Natural killer cell (primary cell): ENCODE data around the gene GABRG2. TPM values are rescaled to one million over a fixed set of nuclear protein-coding genes. Genes with fewer than 3 reads are reported as not detected.

ENCODE experiments used
- ATAC-seq, 3 donors: fragments of 150-1000 bp in 2 of 3; fragments of 200-7000 bp in 1 of 3; cut with Tn5 transposase; 1 replicate in 1 of 3; 2 replicates in 2 of 3; pipeline ENCODE4 v1.10.0; 2021; ENCODE audit warnings: mild to moderate bottlenecking in 2 of 3, moderate library complexity in 2 of 3
- DNase-seq, 2 donors: peaks; one replicate each; pipeline versions ENCODE4 v3.0.0 to v3.0.0-alpha.2; 2013 to 2021; ENCODE audit warnings: mixed read lengths in 1 of 2
- H3K27ac ChIP-seq: one replicate; pipeline ENCODE4 v1.5.1; 2013; ENCODE audit warnings: mild to moderate bottlenecking, low read length
- H3K27me3 ChIP-seq: one replicate; pipeline ENCODE4 v1.6.1; 2013; ENCODE audit warnings: low read length; ENCODE audit not compliant: control insufficient read depth, insufficient read depth
- H3K36me3 ChIP-seq: one replicate; pipeline ENCODE4 v1.6.1; 2013; ENCODE audit warnings: low read length; ENCODE audit not compliant: control insufficient read depth, insufficient read depth
- H3K4me1 ChIP-seq: one replicate; pipeline ENCODE4 v1.6.1; 2013; ENCODE audit warnings: low read length; ENCODE audit not compliant: control insufficient read depth, insufficient read depth
- H3K4me3 ChIP-seq: one replicate; pipeline ENCODE4 v1.5.1; 2013; ENCODE audit warnings: low read length
- H3K9me3 ChIP-seq: one replicate; pipeline ENCODE4 v1.6.1; 2013; ENCODE audit warnings: low read length; ENCODE audit not compliant: control insufficient read depth, insufficient read depth
- H3K27ac Mint-ChIP-seq, 2 donors: one replicate each; pipeline ENCODE4 v1.8.0; 2022; ENCODE audit warnings: mild to moderate bottlenecking in 2 of 2, mixed read lengths in 2 of 2, moderate library complexity in 1 of 2
- H3K27me3 Mint-ChIP-seq, 2 donors: one replicate each; pipeline ENCODE4 v1.8.0; 2022; ENCODE audit warnings: low read depth in 2 of 2, mixed read lengths in 2 of 2
- H3K36me3 Mint-ChIP-seq: one replicate; pipeline ENCODE4 v1.8.0; 2022; ENCODE audit warnings: mixed read lengths
- H3K4me1 Mint-ChIP-seq, 2 donors: one replicate each; pipeline ENCODE4 v1.8.0; 2022; ENCODE audit warnings: mixed read lengths in 2 of 2
- H3K4me3 Mint-ChIP-seq: one replicate; pipeline ENCODE4 v1.8.0; 2022; ENCODE audit warnings: mild to moderate bottlenecking, moderate library complexity, mixed read lengths
- H3K9me3 Mint-ChIP-seq, 2 donors: one replicate each; pipeline ENCODE4 v1.8.0; 2022; ENCODE audit warnings: mixed read lengths in 2 of 2
- CTCF ChIP-seq: fragments of 200-600 bp; IDR thresholded peaks from one replicate; pipeline ENCODE4 v1.8.0; 2022; ENCODE audit warnings: antibody characterized with exemption
- WGBS: methylation state at CpG from one replicate; pipeline ENCODE4 v1.1.7; 2013; ENCODE audit warnings: missing lambda C conversion rate; ENCODE audit not compliant: insufficient coverage; 5-methylcytosine and 5-hydroxymethylcytosine counted together
- intact Hi-C: fragments of 100-400 bp; cut with micrococcal nuclease; formaldehyde crosslinking; loops from one replicate; pipeline ENCODE4 v1.14.2; 2022
- total RNA-seq, 4 donors: library from RNA; stranded (reverse); fragments of 120-200 nt in 1 of 4; gene quantifications; one replicate each; pipeline versions ENCODE4 v1.2.3 to v1.2.4, GENCODE V29; 2013 to 2022

GABRG2 gene
- total RNA-seq, 3 donors from 2014 or later (not counting 1 experiment from before 2014, with no cell fraction given) = 1.0 TPM; not detected in 2

DNA sequence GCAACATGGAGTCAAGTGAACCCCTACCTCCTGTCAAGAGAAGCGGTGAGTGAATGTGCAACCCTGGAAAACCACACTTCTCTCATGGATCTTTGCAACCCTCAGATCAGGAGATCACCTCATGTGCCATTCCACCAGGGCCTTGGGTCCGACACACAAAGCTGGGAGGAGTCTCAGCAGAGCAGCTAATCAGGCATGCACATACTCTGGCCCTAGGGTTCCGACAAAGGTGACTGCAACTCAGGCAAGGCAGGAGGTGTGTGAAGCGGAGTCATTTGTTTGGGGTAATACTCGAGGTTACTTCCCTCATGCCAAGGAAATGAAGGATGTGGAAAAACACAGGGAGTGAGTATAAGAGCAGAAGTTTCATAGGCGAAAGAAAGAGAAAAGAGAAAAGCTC lies 96.1 kb downstream of the GABRG2 start:
- Histone ChIP-seq H3K9me3 (peaks cover 11% of the 10 kb centered on the region), H3K4me3 (no peak overlapping the region), H3K27me3 (no peaks in the 10 kb centered on the region), H3K4me1 (no peaks in the 10 kb centered on the region), H3K36me3 (no peaks in the 10 kb centered on the region), H3K27ac (no peak overlapping the region)
- 86% methylated on average over 6 of the region's 6 CpGs for WGBS
- H3K36me3 Mint-ChIP-seq = peaks cover 30% of the 10 kb centered on the region
- H3K4me1 Mint-ChIP-seq = no peaks in the 10 kb centered on the region
- H3K27ac Mint-ChIP-seq = no peak overlapping the region
- H3K27me3 Mint-ChIP-seq = no peaks in the 10 kb centered on the region
- no peak overlapping the region for H3K4me3 Mint-ChIP-seq
- DNase-seq (no peak), ATAC-seq (no peak)
- no peak for TF ChIP-seq CTCF
- peaks cover 15 to 25% of the 10 kb centered on the region in 2 donors for H3K9me3 Mint-ChIP-seq
- intact Hi-C loops = no loop called here

GRCh38 chr5:162174358-162174974 lies 106.9 kb downstream of the GABRG2 start:
- Mint-ChIP-seq H3K27me3 (no peaks in the 10 kb centered on the region), H3K4me3 (no peak overlapping the region), H3K4me1 (no peaks in the 10 kb centered on the region), H3K27ac (no peak overlapping the region), H3K9me3 (peaks cover 2 to 9% of the 10 kb centered on the region in 2 donors), H3K36me3 (no peaks in the 10 kb centered on the region)
- Histone ChIP-seq H3K27ac (no peak overlapping the region), H3K4me3 (no peak overlapping the region), H3K36me3 (no peaks in the 10 kb centered on the region), H3K4me1 (no peaks in the 10 kb centered on the region), H3K9me3 (peaks cover 3% of the 10 kb centered on the region), H3K27me3 (no peaks in the 10 kb centered on the region)
- ATAC-seq = no peak
- no peak for TF ChIP-seq CTCF
- intact Hi-C loops = no loop called here
- DNase-seq = no peak
- 3% methylated on average over 2 of the region's 6 CpGs for WGBS

DNA sequence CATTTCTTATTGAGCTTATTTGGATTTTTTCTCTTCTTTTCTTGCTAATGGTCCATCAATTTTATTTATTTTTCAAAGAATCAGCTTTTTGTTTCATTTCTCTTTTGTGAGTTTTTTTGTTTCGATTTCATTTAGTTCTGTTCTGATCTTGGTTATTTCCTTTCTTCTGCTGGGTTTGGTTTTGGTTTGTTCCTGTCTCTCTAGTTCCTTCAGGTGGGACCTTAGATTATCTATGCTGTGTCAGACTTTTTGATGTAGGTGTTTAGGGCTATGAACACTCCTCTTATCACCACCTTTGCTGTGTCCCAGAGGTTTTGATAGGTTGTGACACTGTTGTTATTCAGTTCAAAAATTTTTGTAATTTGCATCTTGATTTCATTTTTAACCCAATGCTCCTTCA lies 119.8 kb downstream of the GABRG2 start:
- no peak for TF ChIP-seq CTCF
- peaks cover 8 to 9% of the 10 kb centered on the region in 2 donors for H3K9me3 Mint-ChIP-seq
- no peak for ATAC-seq
- no peaks in the 10 kb centered on the region for H3K27me3 ChIP-seq
- no peaks in the 10 kb centered on the region for H3K4me1 Mint-ChIP-seq
- H3K36me3 Mint-ChIP-seq = no peaks in the 10 kb centered on the region
- no peaks in the 10 kb centered on the region for H3K4me1 ChIP-seq
- intact Hi-C loops = no loop called here
- H3K4me3 Mint-ChIP-seq = no peak overlapping the region
- no peak for DNase-seq
- H3K9me3 ChIP-seq = peaks cover 7% of the 10 kb centered on the region
- no peak overlapping the region for H3K27ac ChIP-seq
- H3K36me3 ChIP-seq = no peaks in the 10 kb centered on the region
- H3K4me3 ChIP-seq = no peak overlapping the region
- H3K27me3 Mint-ChIP-seq = no peaks in the 10 kb centered on the region
- H3K27ac Mint-ChIP-seq = no peak overlapping the region
- WGBS = 60% methylated on average over 1 of the region's 1 CpG

DNA sequence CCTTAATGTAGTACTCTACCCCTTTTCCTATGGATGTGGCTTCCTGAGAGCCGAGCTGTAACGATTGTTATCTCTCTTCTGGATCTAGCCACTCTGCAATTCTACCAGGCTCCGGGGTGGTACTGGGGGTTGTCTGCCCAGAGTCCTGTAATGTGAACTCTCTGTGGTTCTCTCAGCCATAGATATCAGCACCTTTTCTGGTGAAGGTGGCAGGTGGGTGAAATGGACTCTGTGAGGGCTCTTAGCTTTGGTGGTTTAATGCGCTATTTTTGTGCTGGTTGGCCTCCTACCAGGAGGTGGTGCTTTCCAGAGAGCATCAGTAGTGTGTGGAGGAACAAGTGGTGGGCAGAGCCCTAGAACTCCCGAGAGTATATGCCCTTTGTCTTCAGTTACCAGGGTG lies 122.1 kb downstream of the GABRG2 start:
- Histone ChIP-seq H3K9me3 (peaks cover 7% of the 10 kb centered on the region), H3K36me3 (no peaks in the 10 kb centered on the region), H3K4me3 (no peak overlapping the region), H3K27me3 (no peaks in the 10 kb centered on the region), H3K27ac (no peak overlapping the region), H3K4me1 (no peaks in the 10 kb centered on the region)
- H3K36me3 Mint-ChIP-seq = no peaks in the 10 kb centered on the region
- 74% methylated on average over 5 of the region's 5 CpGs for WGBS
- H3K9me3 Mint-ChIP-seq = peaks cover 6 to 11% of the 10 kb centered on the region in 2 donors
- H3K4me3 Mint-ChIP-seq = no peak overlapping the region
- no peaks in the 10 kb centered on the region for H3K4me1 Mint-ChIP-seq
- no peaks in the 10 kb centered on the region for H3K27me3 Mint-ChIP-seq
- ATAC-seq (no peak), DNase-seq (no peak)
- no peak overlapping the region for H3K27ac Mint-ChIP-seq
- TF ChIP-seq CTCF = no peak
- intact Hi-C loops = no loop called here
